T follicular helper cell (primary cell): ENCODE measurements around the gene ADCY7.
A peak's percentile ranks its signal among the peaks of the same experiment; 100 is the strongest.

Experiments
- DNase-seq: peaks from one replicate; pipeline ENCODE4 v3.0.0-alpha.2; 2020; ENCODE audit warnings: low read depth

Gene ADCY7

DNA sequence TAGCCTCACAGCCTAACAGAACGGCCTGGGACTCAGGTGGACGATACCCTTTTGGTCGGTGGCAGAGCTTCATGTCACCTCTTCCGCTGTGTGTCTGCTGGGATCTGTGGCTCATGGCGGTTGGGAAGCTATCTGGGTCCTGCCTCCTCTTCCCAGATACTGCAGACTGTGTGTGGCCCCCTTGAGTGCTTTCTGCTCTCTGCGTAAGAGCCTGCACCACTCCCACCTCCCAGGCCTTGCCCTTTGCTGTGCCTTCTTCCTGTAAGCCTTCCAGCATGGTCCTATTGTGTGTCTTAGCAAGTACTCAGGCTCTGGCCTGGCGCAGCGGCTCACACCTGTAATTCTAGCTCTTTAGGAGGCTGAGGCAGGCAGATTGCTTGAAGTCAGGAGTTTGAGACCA is 17.5 kb upstream of the ADCY7 start:
- DNase-seq = no peak

GRCh38 chr16:50251375-50252081 is 14.8 kb upstream of the ADCY7 start:
- no peak for DNase-seq

DNA sequence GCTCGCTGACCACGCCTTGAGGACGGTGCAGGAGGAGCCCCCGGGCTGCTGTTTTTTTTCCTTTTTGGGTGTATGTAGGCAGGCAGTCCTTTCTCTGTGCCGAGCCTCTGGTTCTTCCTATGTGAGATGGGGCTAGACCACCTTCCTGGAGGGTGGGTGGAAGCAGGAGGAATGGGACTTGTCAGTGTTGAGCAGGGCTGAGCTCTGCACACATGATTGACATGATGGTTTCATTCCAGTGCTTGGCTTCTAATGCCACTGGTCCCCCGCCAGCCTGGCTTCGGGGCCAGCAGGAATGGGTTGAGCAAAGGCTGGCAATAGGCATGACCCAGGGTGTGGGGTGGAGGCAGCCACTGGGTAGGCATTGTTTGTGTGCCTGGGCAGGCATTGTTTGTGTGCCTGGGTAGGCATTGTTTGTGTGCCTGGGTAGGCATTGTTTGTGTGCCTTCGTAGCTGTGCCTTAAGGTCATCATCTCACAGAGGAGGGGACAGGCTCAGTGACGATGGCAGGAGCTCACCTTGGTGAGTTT is 14.2 kb upstream of the ADCY7 start:
- no peak for DNase-seq

DNA sequence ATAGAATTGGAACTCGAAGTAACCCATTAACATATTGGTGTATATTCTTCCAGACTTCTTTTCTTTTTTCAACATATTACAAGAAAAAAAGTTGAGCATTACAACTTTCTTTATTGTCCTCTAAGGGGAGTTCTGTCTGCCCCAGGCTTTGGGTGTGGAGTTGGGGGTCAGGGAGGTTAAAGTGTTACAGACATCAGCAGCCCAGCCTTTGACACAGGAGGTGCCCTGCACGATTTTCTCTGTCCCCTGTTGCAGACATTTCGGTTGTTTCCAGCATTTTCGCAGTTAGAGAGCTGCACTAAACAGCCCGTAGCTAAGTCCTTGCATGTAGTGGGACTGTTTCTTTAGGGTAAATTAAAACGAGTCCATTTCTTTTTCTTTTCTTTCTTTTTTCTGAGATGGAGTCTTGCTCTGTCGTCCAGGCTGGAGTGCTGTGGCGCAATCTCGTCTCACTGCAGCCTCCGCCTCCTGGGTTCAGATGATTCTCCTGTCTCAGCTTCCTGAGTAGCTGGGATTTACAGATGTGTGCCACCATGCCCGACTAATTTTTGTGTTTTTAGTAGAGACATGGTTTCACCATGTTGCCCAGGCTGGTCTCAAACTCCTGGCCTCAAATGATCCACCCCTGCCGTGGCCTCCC is 13.4 kb upstream of the ADCY7 start:
- no peak for DNase-seq

DNA sequence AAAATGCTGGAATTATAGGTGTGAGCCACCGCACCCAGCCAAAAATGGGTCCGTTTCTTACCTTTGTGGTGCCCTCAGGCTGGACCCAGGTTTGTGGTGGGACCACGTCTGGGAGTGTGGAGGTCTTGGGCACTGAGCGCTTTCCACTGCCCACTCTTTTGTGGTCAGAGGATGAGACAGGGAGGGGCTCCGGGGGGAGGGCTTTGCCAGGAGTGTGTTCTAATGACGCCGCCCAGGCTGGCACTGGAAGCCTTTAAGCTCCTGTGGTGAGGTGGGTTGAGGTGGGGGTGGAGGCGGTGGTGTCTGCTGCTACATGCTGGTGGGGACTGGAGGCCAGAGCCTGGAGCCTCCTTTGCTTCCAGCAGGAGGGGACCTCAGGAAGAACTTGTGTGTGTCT is 12.8 kb upstream of the ADCY7 start:
- DNase-seq = no peak

- no peak for DNase-seq
Measured at GRCh38 chr16:50254072-50254471, 12.3 kb upstream of the ADCY7 start.

- DNase-seq = no peak
Measured at GRCh38 chr16:50255538-50255937, 10.8 kb upstream of the ADCY7 start.

DNA sequence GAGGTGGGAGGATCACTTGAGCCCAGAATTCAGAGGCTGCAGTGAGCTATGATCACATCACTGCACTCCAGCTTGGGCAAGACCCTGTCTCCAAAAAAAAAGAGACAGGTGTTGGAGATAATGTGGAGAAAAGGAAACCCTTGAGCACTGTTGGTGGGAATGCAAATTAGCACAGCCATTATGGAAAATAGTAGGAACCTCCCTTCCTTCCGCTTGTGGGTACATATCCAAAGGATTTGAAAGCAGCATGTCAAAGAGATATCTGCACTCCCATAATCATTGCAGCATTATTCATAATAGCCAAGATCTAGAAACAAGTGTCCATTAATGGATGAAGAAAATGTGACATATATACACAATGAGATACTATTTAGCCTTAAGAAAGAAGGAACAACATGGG is 9.7 kb upstream of the ADCY7 start:
- DNase-seq = no peak

DNA sequence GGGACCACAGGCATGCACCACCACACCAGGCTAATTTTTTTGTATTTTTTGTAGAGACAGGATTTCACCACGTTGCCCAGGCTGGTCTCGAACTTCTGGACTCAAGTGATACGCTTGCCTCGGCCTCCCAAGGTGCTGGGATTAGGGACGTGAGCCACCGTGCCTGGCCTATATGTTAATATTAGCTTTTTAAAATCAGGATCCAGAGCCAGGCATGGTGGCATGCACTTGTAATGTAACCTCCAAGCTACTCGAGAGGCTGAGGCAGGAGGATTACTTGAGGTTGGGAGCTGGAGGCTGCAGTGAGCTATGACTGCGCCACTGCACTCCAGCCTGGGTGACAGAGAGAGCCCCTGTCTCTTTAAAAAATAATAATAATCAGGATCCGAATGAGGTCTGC is 8.5 kb upstream of the ADCY7 start:
- DNase-seq = no peak

- no peak for DNase-seq
Measured at GRCh38 chr16:50259334-50260205, 6.8 kb upstream of the ADCY7 start.

GRCh38 chr16:50260206-50261159 is 5.9 kb upstream of the ADCY7 start:
- no peak for DNase-seq

- no peak for DNase-seq
Measured at GRCh38 chr16:50261160-50261706, 5.1 kb upstream of the ADCY7 start.

DNA sequence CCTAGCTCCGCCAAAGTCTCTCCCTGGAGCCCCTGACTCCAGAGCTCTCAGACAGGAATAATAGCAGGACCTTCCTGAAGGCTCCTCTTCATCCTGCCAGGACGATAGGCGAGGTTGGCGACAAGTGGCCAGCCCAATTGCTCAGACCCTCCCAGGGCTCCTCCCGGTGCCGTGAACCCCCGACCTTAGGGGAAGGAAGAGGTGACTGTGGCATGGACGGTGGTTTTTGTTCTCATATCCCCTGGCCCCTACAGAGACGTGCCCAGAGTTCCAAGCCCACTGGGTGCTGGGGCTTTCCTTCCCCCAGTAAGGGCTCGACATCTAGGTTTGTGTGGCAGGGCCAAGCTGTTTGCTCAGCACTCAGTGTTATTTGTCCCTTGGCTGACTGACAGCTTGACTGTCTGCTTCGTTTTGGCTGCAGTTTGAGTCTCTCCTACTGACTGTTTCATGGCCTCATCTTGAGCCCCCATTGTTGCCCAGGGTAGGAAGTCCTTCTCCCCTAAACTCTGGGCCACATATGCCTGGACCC is 4.6 kb upstream of the ADCY7 start:
- no peak for DNase-seq

GRCh38 chr16:50263060-50263909 is 3.1 kb upstream of the ADCY7 start:
- DNase-seq = no peak

- no peak for DNase-seq
Measured at GRCh38 chr16:50263940-50264929, 2.1 kb upstream of the ADCY7 start.

DNA sequence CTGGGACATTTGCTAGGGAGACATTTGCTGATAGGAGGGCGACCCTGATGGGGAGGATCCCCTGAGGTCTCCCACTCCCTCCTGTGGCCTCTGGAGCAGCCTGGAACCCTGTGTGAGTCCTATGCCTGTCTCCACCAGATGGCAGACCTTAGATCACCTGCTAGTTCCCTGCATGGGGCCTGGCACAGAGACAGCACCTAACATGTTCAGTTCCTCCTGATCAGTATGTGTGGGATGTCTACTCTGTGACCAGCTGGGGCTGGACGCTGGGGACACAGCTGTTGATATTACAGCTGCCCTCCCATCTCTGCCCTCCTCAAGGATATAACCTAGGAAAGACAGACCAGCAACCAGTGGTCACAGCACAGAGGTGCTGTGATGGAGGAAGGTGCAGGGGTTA is 1.1 kb upstream of the ADCY7 start:
- DNase-seq = peak; percentile 37

GRCh38 chr16:50265716-50266336 is 525 bp upstream of the ADCY7 start:
- DNase-seq = no peak

GRCh38 chr16:50267151-50267631 is 840 bp downstream of the ADCY7 start:
- DNase-seq = no peak
